ENCODE measurements around the gene SLC35A2.

SLC35A2 gene

DNA sequence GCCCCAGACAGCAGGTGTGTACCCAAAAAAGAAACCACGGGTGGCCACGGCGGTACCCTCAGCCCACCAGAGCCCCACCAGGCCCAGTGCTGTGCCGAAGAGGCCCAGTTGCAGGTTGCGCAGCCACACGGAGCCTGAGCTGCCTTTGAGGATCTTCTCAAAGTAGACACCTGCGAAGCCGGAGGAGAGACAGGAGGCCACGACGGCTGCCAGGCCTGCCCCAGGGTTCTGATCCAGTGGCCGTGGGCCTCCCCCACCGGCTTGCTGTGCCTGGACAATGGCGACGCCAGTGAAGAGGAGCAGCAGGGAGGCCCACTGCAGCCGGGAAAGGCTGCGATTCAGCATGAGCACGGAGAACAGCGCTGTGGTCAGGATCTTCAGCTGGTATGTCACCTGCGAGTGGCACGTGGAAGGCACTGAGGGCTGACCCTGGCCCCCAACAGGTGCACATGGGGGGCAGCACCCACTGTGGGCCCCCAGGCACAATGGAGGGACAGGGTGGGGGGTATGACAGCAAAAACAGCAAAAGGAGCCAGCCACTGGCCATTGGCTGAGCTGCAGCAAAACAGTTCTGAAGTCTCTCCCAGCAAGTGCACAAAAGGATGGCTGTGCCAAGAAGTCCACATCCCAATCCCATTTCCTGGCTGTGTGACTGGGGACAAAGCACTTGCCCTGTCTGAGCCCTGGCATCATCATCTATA, 6.2 kb downstream of the SLC35A2 start:
- Histone ChIP-seq H3K4me1 (ENCODE audit: insufficient read depth, poor library complexity, severe bottlenecking) (no peaks in the 10 kb centered on the region), H3K27ac (ENCODE audit: poor library complexity, severe bottlenecking) (no peak overlapping the region), H3K36me3 (ENCODE audit: low read depth) (peaks cover 22% of the 10 kb centered on the region), H3K27me3 (ENCODE audit: insufficient read depth, poor library complexity, severe bottlenecking) (no peaks in the 10 kb centered on the region), H3K9me3 (ENCODE audit: severe bottlenecking) (no peaks in the 10 kb centered on the region), H3K4me3 (ENCODE audit: severe bottlenecking) (no peak overlapping the region)
- no peak for ATAC-seq (ENCODE audit: low read depth)
- no peak for DNase-seq (ENCODE audit: low spot score)
- TF ChIP-seq, protein P1, sequence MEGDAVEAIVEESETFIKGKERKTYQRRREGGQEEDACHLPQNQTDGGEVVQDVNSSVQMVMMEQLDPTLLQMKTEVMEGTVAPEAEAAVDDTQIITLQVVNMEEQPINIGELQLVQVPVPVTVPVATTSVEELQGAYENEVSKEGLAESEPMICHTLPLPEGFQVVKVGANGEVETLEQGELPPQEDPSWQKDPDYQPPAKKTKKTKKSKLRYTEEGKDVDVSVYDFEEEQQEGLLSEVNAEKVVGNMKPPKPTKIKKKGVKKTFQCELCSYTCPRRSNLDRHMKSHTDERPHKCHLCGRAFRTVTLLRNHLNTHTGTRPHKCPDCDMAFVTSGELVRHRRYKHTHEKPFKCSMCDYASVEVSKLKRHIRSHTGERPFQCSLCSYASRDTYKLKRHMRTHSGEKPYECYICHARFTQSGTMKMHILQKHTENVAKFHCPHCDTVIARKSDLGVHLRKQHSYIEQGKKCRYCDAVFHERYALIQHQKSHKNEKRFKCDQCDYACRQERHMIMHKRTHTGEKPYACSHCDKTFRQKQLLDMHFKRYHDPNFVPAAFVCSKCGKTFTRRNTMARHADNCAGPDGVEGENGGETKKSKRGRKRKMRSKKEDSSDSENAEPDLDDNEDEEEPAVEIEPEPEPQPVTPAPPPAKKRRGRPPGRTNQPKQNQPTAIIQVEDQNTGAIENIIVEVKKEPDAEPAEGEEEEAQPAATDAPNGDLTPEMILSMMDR (IDR thresholded peaks at IDR 0.05; ENCODE audit: poor library complexity, severe bottlenecking), result no peak

DNA sequence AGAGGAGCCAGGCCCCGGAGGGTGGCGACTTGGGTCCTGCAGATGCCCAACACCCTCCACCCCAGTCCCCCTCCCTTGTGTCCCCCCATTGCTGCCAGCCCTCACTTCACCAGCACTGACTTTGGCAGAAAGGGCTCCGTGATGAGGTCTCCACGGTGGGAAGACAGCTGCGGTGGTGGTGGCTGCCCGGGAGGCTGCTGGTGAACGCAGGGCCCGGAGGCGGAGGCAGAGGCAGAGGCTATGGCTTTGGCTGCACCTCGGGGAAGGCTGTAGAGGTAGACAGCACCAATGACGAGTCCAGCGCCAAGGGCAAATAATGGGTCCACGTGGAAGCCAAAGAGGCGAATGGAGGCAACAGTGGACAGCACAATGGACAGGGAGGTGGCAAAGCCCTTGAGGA, 6.8 kb downstream of the SLC35A2 start:
- peaks cover 24% of the 10 kb centered on the region for H3K36me3 ChIP-seq (ENCODE audit: low read depth)
- no peaks in the 10 kb centered on the region for H3K27me3 ChIP-seq (ENCODE audit: insufficient read depth, poor library complexity, severe bottlenecking)
- TF ChIP-seq, protein P1 (IDR thresholded peaks at IDR 0.05; ENCODE audit: poor library complexity, severe bottlenecking), result no peak
- DNase-seq (ENCODE audit: low spot score), result no peak
- no peaks in the 10 kb centered on the region for H3K4me1 ChIP-seq (ENCODE audit: insufficient read depth, poor library complexity, severe bottlenecking)
- H3K9me3 ChIP-seq (ENCODE audit: severe bottlenecking), result no peaks in the 10 kb centered on the region
- peak; percentile 10; the same call in 1 of the 3 replicates for ATAC-seq (ENCODE audit: low read depth)
- H3K27ac ChIP-seq (ENCODE audit: poor library complexity, severe bottlenecking), result no peak overlapping the region
- no peak overlapping the region for H3K4me3 ChIP-seq (ENCODE audit: severe bottlenecking)

DNA sequence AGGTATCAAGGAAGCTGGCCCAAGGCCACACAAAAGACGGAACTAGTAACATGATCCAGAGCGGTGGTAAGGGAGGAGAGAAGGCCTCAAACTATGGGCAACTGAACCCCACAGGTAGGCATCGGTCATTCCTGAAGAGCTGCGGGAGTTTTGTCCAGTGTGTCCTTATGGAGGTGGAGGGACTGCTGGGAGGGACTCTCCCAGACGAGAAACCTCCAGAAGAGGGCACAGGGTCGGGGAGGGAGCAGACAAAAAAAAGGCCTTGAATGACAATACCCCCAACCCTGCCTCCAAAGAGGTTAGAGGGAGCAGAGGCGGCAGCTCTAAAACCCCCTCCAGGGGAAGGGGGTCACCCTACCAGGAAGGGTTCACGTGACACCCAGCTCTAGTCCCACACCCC, 7.3 kb downstream of the SLC35A2 start:
- Histone ChIP-seq H3K4me3 (ENCODE audit: severe bottlenecking) (no peak overlapping the region), H3K27me3 (ENCODE audit: insufficient read depth, poor library complexity, severe bottlenecking) (no peaks in the 10 kb centered on the region), H3K9me3 (ENCODE audit: severe bottlenecking) (no peaks in the 10 kb centered on the region), H3K36me3 (ENCODE audit: low read depth) (peaks cover 29% of the 10 kb centered on the region), H3K27ac (ENCODE audit: poor library complexity, severe bottlenecking) (no peak overlapping the region), H3K4me1 (ENCODE audit: insufficient read depth, poor library complexity, severe bottlenecking) (no peaks in the 10 kb centered on the region)
- DNase-seq (ENCODE audit: low spot score) (no peak), ATAC-seq (ENCODE audit: low read depth) (no peak)
- TF ChIP-seq, protein P1 (IDR thresholded peaks at IDR 0.05; ENCODE audit: poor library complexity, severe bottlenecking), result no peak

DNA sequence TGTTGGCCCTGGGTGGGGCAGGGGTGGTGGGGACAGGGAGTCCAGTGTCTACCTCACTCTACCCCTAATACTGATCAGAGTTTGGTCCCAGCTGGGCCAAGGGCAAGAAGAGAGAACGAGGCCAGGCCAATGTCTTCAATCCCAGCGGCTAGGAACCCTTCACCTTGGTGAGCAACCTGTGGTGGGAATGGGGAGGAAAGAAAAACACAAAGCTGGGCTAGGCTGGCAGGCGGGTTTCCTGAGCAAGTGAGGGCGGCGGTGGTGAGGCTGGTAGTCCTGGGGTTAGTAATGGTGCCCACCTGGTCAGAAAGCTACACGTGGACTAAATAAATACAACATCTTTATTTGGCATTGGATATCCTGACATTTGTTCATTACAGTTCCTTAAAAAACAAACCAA, 8.2 kb downstream of the SLC35A2 start:
- Histone ChIP-seq H3K27me3 (ENCODE audit: insufficient read depth, poor library complexity, severe bottlenecking) (no peaks in the 10 kb centered on the region), H3K36me3 (ENCODE audit: low read depth) (peaks cover 24% of the 10 kb centered on the region), H3K27ac (ENCODE audit: poor library complexity, severe bottlenecking) (no peak overlapping the region), H3K4me3 (ENCODE audit: severe bottlenecking) (no peak overlapping the region), H3K4me1 (ENCODE audit: insufficient read depth, poor library complexity, severe bottlenecking) (no peaks in the 10 kb centered on the region), H3K9me3 (ENCODE audit: severe bottlenecking) (no peaks in the 10 kb centered on the region)
- ATAC-seq (ENCODE audit: low read depth) (no peak), DNase-seq (ENCODE audit: low spot score) (no peak)
- TF ChIP-seq, protein P1 (IDR thresholded peaks at IDR 0.05; ENCODE audit: poor library complexity, severe bottlenecking), result no peak

DNA sequence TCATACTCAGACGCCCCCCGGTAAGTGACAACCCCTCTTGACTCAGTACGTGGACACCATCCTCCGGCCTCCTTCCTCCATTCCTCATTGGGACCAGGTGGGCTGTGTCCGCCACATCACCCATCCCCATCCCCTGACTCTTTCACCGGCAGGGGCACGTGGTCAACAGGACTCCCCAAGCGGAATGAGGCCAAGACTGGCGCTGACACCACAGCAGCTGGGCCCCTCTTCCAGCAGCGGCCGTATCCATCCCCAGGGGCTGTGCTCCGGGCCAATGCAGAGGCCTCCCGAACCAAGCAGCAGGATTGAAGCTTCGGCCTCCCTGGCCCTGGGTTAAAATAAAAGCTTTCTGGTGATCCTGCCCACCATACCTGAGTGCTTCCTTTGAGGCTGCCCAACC, 8.7 kb downstream of the SLC35A2 start:
- no peaks in the 10 kb centered on the region for H3K4me1 ChIP-seq (ENCODE audit: insufficient read depth, poor library complexity, severe bottlenecking)
- H3K4me3 ChIP-seq (ENCODE audit: severe bottlenecking), result no peak overlapping the region
- no peak for ATAC-seq (ENCODE audit: low read depth)
- H3K27me3 ChIP-seq (ENCODE audit: insufficient read depth, poor library complexity, severe bottlenecking), result no peaks in the 10 kb centered on the region
- no peaks in the 10 kb centered on the region for H3K9me3 ChIP-seq (ENCODE audit: severe bottlenecking)
- no peak for DNase-seq (ENCODE audit: low spot score)
- TF ChIP-seq, protein P1 (IDR thresholded peaks at IDR 0.05; ENCODE audit: poor library complexity, severe bottlenecking), result no peak
- H3K27ac ChIP-seq (ENCODE audit: poor library complexity, severe bottlenecking), result no peak overlapping the region
- peaks cover 22% of the 10 kb centered on the region for H3K36me3 ChIP-seq (ENCODE audit: low read depth)
